RCC 7860 (cell line): ENCODE data around the gene MYB.

Experiments used
- DNase-seq: peaks from one replicate; pipeline ENCODE4 v3.0.0-alpha.2; 2015; ENCODE audit warnings: low spot score
- FAIRE-seq: peaks from 2 replicates; lab custom pipeline; 2012; peaks lifted over from hg19 to GRCh38; lab: Jason Lieb, UNC

The MYB gene

DNA sequence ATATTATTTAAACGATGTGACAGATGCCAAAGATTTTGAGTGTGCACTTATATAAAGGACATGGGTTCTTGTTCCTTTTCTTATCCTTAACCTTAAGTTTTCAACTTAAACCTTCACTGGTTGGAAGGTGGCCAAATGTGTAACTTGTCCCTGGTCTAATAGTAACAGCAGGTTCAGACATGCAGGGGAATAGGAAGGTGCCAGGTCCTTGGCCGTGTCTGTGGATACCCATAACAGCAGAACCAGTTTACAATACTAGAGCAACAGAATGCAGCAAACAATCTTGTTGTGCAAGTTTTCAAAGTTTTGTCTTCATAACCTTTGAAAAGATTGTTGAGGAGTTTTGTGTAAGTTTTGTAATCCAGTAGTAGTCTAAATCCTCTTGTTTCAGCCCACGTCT lies 4.4 kb downstream of the MYB start:
- no peak for FAIRE-seq

DNA sequence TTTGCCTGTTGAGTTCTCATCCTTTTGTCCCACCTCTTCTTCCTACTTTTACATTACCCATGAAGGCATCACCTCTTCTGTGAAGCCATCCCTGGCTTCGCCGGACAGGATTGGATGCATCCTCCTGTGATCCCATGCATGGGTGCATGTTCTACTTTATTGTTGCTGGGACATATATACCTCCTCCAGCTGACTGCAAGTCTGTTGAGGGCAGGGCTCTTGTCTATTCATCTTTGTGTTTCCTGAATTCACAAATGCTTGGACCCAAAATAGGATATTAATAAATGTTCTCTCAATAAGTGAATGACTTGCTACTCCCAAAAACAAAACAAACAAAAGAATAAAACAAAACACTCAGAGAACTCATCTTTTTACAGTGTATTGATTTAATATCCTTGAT lies 5.1 kb downstream of the MYB start:
- DNase-seq (no peak), FAIRE-seq (no peak)

More for the DNA sequence above, 4.4 kb downstream of the MYB start:
- DNase-seq: no peak

DNA sequence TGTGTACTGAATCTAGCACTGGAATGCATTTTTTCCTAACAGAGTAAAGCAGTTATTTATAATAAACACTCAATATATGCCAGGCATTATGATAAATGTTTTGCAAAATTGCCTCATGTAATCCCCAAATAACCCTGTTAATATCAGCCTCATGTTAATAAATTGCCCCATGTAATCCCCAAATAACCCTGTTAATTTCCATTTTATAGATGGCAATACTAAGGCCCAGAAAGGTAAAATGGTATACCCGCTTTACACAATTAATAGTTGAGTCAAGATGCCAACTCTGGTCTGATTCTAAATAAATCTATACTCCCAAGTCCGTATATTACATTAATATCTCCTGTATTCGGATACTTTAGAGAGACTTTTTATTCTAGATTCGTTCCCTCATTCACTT lies 6.3 kb downstream of the MYB start:
- FAIRE-seq (no peak), DNase-seq (no peak)

DNA sequence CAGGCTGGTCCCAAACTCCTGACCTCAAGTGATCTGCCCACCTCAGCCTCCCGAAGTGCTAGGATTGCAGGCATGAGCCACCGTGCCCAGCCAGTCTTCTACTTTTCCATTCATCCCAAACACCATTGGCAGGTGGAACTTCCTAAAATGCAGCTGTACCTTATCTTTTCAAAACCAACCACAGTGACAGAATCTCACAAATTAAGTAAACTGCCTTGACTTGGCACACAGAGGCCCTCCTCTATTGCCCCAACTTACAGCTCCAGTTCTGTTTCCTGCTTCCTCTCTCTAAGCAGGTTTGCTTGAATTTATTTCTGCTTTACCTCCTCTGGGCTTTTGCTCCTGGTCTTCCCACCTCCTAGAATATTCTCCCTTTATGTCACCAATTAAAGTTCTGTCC lies 7.6 kb downstream of the MYB start:
- no peak for FAIRE-seq
- DNase-seq: no peak

DNA sequence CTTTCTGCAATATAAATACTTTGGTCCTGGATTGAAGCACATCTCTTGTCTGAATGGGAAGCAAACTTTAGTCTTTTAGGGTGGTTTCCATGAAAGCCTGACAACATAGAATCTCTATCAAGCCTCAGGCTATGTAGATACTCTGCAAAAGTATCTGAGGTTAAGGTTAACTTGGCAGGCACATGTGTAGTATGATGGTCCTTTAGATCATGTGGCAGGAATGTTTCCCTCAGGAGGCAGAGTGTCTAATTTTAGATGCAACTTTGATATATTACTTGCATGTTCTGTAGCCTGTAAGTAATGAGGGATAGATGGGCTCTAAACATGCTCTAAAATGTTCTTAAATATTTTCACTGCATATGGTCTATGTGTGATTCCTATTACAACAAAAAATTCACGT lies 8.2 kb downstream of the MYB start:
- DNase-seq (no peak), FAIRE-seq (no peak)

DNA sequence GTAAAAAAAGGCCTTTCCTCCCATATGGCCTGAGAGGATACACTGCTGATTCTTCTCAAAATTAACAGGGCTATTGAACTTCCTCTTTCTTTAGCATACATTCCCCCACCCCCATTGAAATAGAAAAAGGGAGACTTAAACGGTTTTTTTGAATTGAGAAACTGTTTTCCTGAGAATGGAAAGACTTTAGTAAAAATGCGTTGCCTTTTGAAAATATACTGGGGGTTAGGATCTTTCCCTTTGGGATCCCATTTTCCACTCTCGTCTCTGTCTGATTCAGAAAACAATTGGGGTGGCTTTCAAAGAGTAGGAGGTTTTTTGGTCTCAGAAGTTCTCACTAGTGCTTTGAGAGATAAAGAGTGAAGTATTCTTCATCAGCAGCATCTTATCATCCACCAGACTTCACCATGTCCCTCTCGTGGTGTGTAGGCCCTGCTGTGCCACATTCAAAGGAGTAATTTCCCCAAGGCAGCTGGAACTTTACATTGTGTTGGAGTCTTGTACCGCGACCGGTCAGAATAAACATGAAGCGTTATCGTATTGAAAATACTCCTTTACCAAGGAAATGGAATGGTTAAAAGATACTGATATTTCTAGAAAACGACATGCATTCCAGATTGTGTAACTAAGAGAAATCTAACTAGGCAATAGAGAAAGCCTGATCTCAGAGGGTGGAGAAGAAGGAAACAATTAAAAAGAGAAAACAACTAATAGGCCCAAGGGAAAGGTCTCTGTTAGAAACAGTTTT lies 10.6 kb downstream of the MYB start:
- no peak for DNase-seq

DNA sequence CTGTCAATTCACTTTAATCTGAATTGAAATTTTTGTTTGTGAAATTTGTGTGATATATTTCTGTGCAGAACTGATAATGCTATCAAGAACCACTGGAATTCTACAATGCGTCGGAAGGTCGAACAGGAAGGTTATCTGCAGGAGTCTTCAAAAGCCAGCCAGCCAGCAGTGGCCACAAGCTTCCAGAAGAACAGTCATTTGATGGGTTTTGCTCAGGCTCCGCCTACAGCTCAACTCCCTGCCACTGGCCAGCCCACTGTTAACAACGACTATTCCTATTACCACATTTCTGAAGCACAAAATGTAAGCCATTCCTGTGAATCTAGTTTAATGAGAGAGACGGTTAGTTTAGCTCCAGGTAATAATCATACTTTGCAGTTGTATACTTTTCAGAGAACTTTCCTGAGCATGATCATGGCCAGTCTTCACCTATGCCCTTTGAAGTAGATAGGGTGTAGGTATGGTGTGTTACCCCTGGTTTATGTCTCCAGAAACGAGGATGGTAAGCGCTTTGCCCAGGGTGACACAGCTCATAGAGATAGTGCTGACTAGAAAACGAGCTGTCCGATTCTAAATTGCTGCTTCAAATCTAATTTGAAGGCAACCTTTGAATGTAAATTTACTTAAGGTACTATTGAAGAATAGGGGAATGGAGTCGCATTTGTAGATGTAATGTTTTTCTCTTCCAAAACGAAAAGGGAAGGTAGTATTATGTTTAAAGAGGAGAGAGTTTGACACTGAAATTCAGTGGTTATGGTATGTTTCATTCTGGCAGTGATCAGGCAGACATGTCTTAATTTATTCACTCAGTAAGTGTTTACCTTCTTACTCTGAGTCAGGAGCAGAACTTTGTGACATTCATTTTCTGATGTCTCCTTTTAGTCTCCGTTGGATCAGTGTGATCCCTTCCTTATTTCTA lies 11.4 kb downstream of the MYB start:
- FAIRE-seq (no peak), DNase-seq (no peak)

More for the DNA sequence above, 10.6 kb downstream of the MYB start:
- no peak for FAIRE-seq

DNA sequence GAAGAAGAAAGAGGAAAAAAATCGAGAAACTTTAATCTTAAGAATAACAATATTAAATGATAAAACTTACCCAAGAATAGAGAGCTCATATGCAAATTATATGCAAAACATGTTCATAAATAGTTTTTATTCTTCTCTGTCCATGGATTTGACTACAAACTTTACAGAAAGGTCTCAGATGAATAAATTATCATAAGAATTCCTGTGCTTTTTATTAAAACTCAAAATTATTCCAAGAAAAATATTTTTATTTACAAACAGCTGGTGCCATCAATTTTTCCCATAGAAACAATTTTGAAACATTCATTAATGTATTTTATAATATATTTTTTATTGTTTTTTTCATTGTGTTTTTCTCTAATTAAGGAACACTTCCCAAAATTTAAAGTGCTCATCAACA lies 12.1 kb downstream of the MYB start:
- no peak for DNase-seq
- no peak for FAIRE-seq

DNA sequence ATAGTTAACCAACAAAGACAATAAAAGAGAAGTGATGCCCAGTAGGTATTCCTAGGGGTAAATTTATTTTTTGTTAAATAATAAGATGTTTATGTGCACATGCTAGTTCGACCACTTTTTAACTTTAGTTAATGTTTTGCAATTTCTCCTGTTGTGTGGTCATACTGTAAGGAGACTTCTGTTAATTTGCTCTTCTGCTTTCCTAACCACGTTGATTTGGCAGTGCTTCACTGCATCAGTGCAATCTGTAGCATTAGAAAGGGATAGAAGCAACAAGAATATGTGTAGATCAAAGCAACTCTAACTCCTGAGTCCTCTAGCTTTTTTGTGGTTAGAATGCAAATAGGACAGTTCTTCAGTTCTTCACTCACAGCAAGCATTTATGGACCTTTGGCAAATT lies 13.9 kb downstream of the MYB start:
- DNase-seq (no peak), FAIRE-seq (no peak)

DNA sequence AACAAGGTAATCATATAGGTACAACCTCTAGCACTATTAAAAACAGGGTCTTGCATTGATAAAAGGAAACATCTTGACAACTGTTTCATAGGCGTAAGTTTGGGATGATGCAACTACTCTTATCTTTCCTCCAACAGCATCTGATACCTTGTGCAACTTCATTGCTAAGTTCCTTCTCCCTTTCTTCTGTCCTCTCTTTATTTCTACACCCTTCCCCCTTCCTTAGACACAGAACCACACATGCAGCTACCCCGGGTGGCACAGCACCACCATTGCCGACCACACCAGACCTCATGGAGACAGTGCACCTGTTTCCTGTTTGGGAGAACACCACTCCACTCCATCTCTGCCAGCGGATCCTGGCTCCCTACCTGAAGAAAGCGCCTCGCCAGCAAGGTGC lies 14.4 kb downstream of the MYB start:
- DNase-seq: no peak
- no peak for FAIRE-seq

DNA sequence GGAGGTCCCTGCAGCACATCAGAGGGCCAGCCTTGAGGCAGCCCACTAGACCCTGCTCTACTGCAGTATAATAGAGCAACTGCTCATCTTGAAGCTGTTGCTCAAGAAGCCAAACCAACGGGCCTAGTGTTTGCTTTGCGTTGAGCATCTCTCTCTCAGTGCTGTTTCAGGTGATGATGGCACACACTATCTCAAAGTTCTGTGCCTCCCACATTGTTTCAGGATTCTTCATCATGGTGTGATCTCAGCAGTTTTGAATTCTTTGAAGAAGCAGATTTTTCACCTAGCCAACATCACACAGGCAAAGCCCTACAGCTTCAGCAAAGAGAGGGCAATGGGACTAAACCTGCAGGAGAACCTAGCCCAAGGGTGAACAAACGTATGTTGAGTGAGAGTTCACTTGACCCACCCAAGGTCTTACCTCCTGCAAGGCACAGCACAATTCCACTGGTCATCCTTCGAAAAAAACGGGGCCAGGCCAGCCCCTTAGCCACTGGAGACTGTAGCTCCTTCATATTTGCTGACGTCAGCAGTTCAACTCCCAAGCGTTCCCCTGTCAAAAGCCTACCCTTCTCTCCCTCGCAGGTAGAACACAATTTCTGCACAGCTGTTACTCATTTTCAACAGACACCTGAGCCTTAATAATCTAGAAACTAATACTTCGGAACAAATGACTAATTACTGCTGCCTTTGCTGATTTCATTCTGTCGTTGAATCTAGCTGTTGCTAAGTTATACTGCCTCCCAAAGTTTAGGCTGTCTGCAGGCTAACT lies 15.8 kb downstream of the MYB start:
- no peak for DNase-seq
- FAIRE-seq: no peak

DNA sequence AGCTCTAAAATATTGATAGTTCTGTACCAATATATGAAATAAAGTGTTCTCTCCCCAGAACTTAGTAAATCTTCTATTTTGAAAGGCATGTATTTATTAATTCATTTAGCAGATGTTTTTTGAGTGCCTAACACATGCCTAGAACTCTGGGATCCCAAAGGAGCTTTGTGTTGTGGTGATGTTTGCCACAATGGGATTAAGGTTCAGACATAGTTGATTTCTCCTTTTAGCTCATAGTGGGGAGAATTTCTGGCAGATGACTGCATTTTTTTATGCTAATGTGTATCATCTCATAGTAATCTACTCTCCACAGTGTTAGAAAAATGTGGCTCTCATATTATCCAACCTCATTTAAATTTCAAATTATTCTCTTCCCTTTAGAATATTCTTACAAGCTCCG lies 21.7 kb downstream of the MYB start:
- FAIRE-seq (no peak), DNase-seq (no peak)

DNA sequence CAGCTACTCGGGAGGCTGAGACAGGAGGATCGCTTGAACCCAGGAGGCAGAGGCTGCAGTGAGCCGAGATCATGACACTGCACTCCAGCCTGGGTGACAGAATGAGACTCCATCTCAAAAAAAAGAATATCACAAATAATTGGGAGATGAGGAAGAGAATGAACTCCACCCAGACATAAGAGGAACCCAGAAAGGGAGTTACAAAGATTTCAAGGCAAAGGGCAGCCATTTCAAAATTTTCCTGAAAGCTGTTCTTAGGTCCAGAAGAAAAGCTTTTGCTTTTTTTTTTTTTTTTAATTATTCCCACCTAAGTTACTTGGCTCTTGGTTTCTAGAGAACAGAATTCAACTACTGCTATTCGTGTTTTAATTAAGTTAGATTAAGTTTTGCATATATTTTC lies 23.8 kb downstream of the MYB start:
- FAIRE-seq (no peak), DNase-seq (no peak)

DNA sequence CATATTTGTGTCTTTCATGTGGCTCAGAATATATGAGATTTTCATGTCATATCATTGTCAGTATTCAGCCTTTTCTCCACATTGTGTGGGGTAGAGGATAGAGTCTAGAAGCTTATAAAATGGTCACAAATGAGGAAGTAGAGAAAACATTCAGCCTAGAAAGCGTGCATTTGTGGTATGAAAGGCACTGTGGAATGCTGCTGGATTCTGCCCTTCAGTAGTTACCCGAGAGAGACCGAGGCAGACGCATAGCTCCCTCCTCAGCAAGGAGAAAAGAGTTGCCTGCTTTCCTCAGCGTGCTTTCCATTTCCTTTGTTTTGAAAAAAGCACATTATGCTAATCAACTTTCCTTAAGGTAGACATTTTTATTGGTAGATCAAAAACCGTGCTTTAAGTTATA lies 28.7 kb downstream of the MYB start:
- DNase-seq: no peak

DNA sequence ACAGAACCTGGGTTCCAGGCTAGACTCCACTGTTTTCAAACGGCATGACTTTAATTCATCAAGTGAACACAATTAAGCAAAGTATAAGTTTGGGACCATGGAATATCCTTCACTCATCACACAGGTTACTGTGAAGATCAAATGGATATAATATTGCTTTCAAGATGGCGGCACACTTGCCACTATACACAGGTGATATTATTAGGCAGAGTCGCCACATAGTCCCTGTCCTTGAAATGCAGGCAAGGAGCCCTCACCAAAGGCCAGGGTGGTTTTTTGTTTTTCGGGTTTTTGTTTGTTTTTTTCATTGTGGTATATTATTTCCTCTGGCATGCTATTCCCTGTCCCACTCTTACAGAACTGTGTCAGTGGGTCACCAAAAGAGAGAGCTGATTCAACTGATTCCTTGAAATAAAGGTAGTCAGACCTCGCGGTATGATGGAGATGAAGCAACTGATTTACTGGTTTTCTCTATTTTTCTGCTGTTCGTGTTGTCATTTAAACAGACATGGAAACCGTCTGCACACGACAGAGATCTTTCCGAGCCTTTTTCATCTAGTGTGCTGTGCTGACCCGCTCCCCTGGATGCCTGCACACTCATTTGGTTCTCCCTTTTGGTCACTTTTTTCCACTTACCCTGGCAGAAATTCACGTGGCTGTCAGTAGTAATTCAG lies 29.7 kb downstream of the MYB start:
- FAIRE-seq: no peak

More for the DNA sequence above, 28.7 kb downstream of the MYB start:
- FAIRE-seq: no peak

DNA sequence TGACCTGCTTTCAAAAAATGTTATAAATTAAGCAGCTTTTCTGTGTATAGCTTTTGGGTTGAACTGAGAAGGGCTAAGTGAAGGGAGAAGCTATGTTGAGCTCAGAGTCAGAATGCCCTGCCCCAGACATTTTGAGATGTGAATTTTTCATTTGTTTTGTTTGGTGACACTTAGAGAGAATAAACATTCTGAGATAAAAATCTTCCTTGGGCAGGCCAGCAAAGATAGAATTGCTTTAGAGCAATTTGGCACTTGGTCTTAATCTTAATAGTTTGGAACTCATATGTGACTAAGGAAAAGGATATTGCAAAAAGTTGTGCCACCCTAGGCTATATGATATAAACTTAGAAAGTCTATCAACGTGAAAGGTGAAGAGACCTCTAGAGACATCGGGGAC lies 30.2 kb downstream of the MYB start:
- FAIRE-seq: no peak
- DNase-seq: no peak

More for the DNA sequence above, 29.7 kb downstream of the MYB start:
- DNase-seq: no peak

DNA sequence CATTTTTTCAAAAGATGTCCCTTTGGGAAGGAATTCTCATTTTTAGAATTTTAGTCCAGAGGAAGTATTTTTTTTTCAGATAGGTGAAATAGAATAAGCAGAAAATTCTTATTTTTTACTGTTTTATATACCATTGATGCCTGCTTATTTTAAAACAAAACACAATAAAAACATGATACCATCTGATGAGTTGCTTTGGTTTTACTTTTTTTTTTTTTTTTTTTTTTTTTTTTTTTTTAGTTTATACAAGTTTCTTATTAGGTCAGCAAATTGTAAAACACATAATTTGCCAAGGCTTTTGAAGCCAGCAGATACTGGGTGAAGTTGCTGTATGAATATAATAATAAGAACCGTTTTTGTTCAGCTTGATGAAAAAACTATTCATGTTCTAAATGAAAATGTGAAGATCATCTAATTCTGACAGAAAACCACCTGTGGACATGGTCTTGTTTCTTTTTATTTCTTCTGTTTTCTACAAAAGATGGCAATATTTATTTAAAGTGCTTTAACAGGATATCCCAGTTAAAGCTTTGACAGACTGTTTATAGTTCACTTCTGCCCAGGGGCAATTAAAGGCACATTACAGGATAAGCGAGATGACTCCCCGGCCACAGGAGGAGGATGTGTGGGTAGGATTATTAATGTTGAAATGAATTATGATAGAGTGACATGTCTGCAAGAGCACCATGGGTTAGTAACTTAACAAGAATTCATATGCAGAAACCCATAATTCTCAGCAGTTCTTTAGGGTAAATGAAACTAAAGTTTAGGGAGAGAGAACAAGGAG lies 31.1 kb downstream of the MYB start:
- DNase-seq (no peak), FAIRE-seq (no peak)

DNA sequence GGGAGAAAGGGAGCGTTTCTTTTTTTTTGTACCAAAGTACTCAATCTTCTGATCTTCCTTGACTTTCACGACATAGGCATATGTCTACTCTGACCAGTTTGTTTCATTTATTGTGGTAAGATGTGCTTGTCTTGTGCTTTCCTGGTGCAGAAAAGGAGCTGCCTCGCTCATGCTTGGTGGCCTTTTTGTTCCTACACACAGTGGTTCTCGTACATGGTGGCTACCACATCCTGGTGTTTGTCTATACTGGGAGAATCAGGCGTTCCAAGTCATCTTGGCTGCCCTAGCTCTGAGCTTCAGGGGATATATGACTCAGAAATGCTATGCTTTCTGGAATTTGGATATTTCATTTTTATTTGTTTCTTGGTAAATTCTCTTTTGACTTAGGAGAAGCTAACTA lies 31.8 kb downstream of the MYB start:
- DNase-seq (no peak), FAIRE-seq (no peak)

DNA sequence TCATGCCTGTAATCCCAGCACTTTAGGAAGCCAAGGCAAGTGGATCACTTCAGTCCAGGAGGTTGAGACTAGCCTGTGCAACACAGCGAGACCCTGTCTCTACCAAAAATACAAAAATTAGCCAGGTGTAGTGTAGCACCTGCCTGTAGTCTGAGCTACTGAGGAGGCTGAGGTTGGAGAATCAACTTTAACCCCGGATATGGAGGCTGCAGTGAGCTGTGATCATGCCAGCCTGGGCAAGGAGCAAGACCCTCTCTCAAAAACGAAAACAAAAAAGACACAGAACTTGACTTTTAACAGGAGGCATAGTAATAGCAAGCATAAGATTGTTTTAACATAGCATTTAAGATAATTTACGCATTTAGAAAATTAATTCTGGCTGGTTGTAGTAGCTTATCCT lies 32.5 kb downstream of the MYB start:
- no peak for FAIRE-seq
- no peak for DNase-seq

DNA sequence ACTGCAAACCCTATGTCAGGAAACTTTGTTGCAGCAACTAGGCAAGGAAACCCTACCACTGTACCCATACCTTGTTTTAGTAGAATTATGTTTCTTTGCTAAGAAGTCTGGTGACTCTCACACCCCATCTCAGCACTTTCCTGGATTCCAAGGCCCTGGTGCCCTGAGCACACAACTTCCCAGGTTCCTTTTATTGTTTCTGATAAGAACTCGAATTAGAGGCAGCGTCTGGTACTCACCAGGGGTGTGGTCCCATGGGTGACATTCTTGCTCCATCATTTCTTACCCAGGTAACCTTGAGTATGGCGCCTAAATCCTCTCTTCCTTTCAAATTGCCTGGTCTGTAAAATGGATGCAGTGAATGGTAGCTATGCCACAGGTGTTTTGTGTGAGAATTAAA lies 34.1 kb downstream of the MYB start:
- FAIRE-seq (no peak), DNase-seq (no peak)
